Mesenchymal stem cell (in vitro differentiated cells and primary cell): ENCODE measurements around the gene CLIC1.

Experiments
- DNase-seq: peaks from one replicate; pipeline ENCODE4 v3.0.0-alpha.2; 2013
- H2AFZ ChIP-seq: one replicate; pipeline ENCODE4 v1.6.1; 2013; ENCODE audit warnings: low read depth, mild to moderate bottlenecking, control low read depth, inconsistent platforms, low read length, moderate library complexity
- H2AK5ac ChIP-seq: 2 replicates; pipeline ENCODE4 v1.6.1; 2013; ENCODE audit warnings: low read length, moderate library complexity, mild to moderate bottlenecking, inconsistent platforms; ENCODE audit not compliant: severe bottlenecking
- H2BK120ac ChIP-seq: one replicate; pipeline ENCODE4 v1.6.1; 2013; ENCODE audit warnings: low read depth, mild to moderate bottlenecking, inconsistent platforms, low read length, moderate library complexity
- H2BK12ac ChIP-seq, 2 experiments: one replicate each; pipeline ENCODE4 v1.6.1; 2013; ENCODE audit warnings: inconsistent platforms in 2 of 2, low read length in 2 of 2, mild to moderate bottlenecking in 2 of 2, moderate library complexity in 2 of 2, control low read depth in 1 of 2
- H2BK15ac ChIP-seq: one replicate; pipeline ENCODE4 v1.6.1; 2013; ENCODE audit warnings: mild to moderate bottlenecking, low read depth, inconsistent platforms; ENCODE audit not compliant: poor library complexity, severe bottlenecking
- H2BK5ac ChIP-seq: 2 replicates; pipeline ENCODE4 v1.6.1; 2013; ENCODE audit warnings: low read depth, mild to moderate bottlenecking, low read length, control low read depth, inconsistent platforms; ENCODE audit not compliant: poor library complexity, severe bottlenecking
- H3K14ac ChIP-seq, 2 experiments: one replicate each; pipeline ENCODE4 v1.6.1; 2013; ENCODE audit warnings: inconsistent platforms in 2 of 2, low read length in 2 of 2, control low read depth in 1 of 2, mild to moderate bottlenecking in 1 of 2, moderate library complexity in 1 of 2
- H3K18ac ChIP-seq, 2 experiments: one replicate each; pipeline ENCODE4 v1.6.1; 2013; ENCODE audit warnings: inconsistent platforms in 2 of 2, low read length in 2 of 2, control low read depth in 1 of 2, low read depth in 1 of 2, mild to moderate bottlenecking in 1 of 2
- H3K23ac ChIP-seq, 2 experiments: one replicate each; pipeline ENCODE4 v1.6.1; 2013; ENCODE audit warnings: inconsistent platforms in 2 of 2, low read length in 2 of 2, mild to moderate bottlenecking in 2 of 2, moderate library complexity in 2 of 2, control low read depth in 1 of 2
- H3K27ac ChIP-seq: 2 replicates; pipeline ENCODE4 v1.5.1; 2013; ENCODE audit warnings: mild to moderate bottlenecking, moderate library complexity, low read length, control low read depth, inconsistent platforms; ENCODE audit not compliant: poor library complexity, severe bottlenecking
- H3K27me3 ChIP-seq, 2 experiments: 2 replicates each; pipeline versions ENCODE4 v1.6.1 to v1.7.0; 2013; ENCODE audit warnings: low read length in 2 of 2, mild to moderate bottlenecking in 2 of 2, moderate library complexity in 2 of 2, control low read depth in 1 of 2, inconsistent platforms in 1 of 2; ENCODE audit not compliant: control insufficient read depth in 1 of 2, insufficient read depth in 1 of 2
- H3K36me3 ChIP-seq, 2 experiments: 2 replicates each; pipeline versions ENCODE4 v1.6.1 to v1.7.0; 2013; ENCODE audit warnings: low read length in 2 of 2, control low read depth in 1 of 2, inconsistent platforms in 1 of 2, low read depth in 1 of 2, mild to moderate bottlenecking in 1 of 2; ENCODE audit not compliant: insufficient read depth in 2 of 2, control insufficient read depth in 1 of 2
- H3K4ac ChIP-seq, 2 experiments: one replicate each; pipeline ENCODE4 v1.6.1; 2013; ENCODE audit warnings: inconsistent platforms in 2 of 2, low read length in 2 of 2, mild to moderate bottlenecking in 2 of 2, moderate library complexity in 2 of 2, control low read depth in 1 of 2, low read depth in 1 of 2
- H3K4me1 ChIP-seq: 2 replicates; pipeline ENCODE4 v1.6.1; 2013; ENCODE audit warnings: low read depth, low read length, control low read depth; ENCODE audit not compliant: control insufficient read depth, insufficient read depth
- H3K4me2 ChIP-seq: 2 replicates; pipeline ENCODE4 v1.6.1; 2013; ENCODE audit warnings: low read length, mild to moderate bottlenecking, inconsistent platforms; ENCODE audit not compliant: poor library complexity, severe bottlenecking
- H3K4me3 ChIP-seq, 2 experiments: 2 replicates each; pipeline versions ENCODE4 v1.5.1 to v1.7.0; 2013; ENCODE audit warnings: low read length in 2 of 2, mild to moderate bottlenecking in 2 of 2, control low read depth in 1 of 2, low read depth in 1 of 2; ENCODE audit not compliant: insufficient read depth in 1 of 2
- H3K79me1 ChIP-seq: replicated peaks from 2 replicates; pipeline ENCODE4 v1.6.1; 2013; ENCODE audit warnings: mild to moderate bottlenecking, control low read depth, low read length, inconsistent platforms; ENCODE audit not compliant: poor library complexity, severe bottlenecking
- H3K9ac ChIP-seq: 2 replicates; pipeline ENCODE4 v1.7.0; 2013; ENCODE audit warnings: mild to moderate bottlenecking, low read length, moderate library complexity
- H3K9me3 ChIP-seq: 2 replicates; pipeline ENCODE4 v1.7.0; 2013; ENCODE audit warnings: mild to moderate bottlenecking, low read length; ENCODE audit not compliant: control insufficient read depth
- H4K8ac ChIP-seq: one replicate; pipeline ENCODE4 v1.6.1; 2013; ENCODE audit warnings: inconsistent platforms, mild to moderate bottlenecking, low read length, moderate library complexity
- H4K91ac ChIP-seq: one replicate; pipeline ENCODE4 v1.6.1; 2013; ENCODE audit warnings: mild to moderate bottlenecking, low read length, inconsistent platforms
- WGBS: methylation state at CpG from one replicate; pipeline ENCODE4 v1.1.7; 2013; ENCODE audit warnings: mixed read lengths; 5-methylcytosine and 5-hydroxymethylcytosine counted together

Gene CLIC1

GRCh38 chr6:31765910-31766794, 29.8 kb upstream of the CLIC1 start:
- H2BK15ac ChIP-seq, result no peak overlapping the region
- no peaks in the 10 kb centered on the region for H3K9me3 ChIP-seq
- peaks cover 0 to 6% of the 10 kb centered on the region in 2 experiments for H3K27me3 ChIP-seq
- peak overlapping the region in 1 of 2 experiments; percentile 12 for H2BK12ac ChIP-seq
- no peak overlapping the region for H2BK120ac ChIP-seq
- peak overlapping the region; percentile 45 for H4K8ac ChIP-seq
- H3K23ac ChIP-seq, result no peak overlapping the region
- H3K79me1 ChIP-seq, result no peaks in the 10 kb centered on the region
- H2AK5ac ChIP-seq, result no peak overlapping the region
- 49% methylated on average over 42 of the region's 42 CpGs for WGBS
- peak overlapping the region; percentile 1 for H3K4me2 ChIP-seq
- peak overlapping the region in 1 of 2 experiments; percentile 65 for H3K4me3 ChIP-seq
- no peak overlapping the region for H3K4ac ChIP-seq
- DNase-seq, result no peak
- H3K14ac ChIP-seq, result no peak overlapping the region
- H3K9ac ChIP-seq, result peak overlapping the region; percentile 33
- no peak overlapping the region for H3K27ac ChIP-seq
- peaks cover 8 to 12% of the 10 kb centered on the region in 2 experiments for H3K36me3 ChIP-seq
- H2AFZ ChIP-seq, result peak overlapping the region; percentile 6
- peaks cover 12% of the 10 kb centered on the region for H3K4me1 ChIP-seq
- no peak overlapping the region for H2BK5ac ChIP-seq
- H4K91ac ChIP-seq, result peak overlapping the region; percentile 22
- peak overlapping the region in 1 of 2 experiments; percentile 55 for H3K18ac ChIP-seq

- no peak overlapping the region for H3K27ac ChIP-seq
- no peak overlapping the region for H2BK5ac ChIP-seq
- H2BK15ac ChIP-seq, result no peak overlapping the region
- no peaks in the 10 kb centered on the region for H3K9me3 ChIP-seq
- no peak overlapping the region for H4K91ac ChIP-seq
- no peak overlapping the region for H3K4me2 ChIP-seq
- H3K4me3 ChIP-seq, result no peak overlapping the region
- peaks cover 12% of the 10 kb centered on the region for H3K4me1 ChIP-seq
- peaks cover 0 to 6% of the 10 kb centered on the region in 2 experiments for H3K27me3 ChIP-seq
- H4K8ac ChIP-seq, result no peak overlapping the region
- H3K4ac ChIP-seq, result no peak overlapping the region
- no peak overlapping the region for H3K23ac ChIP-seq
- H2BK12ac ChIP-seq, result no peak overlapping the region
- no peaks in the 10 kb centered on the region for H3K79me1 ChIP-seq
- no peak overlapping the region for H3K18ac ChIP-seq
- no peak overlapping the region for H2AFZ ChIP-seq
- peaks cover 8 to 18% of the 10 kb centered on the region in 2 experiments for H3K36me3 ChIP-seq
- no peak overlapping the region for H3K14ac ChIP-seq
- no peak for DNase-seq
- 96% methylated on average over 5 of the region's 9 CpGs for WGBS
- no peak overlapping the region for H3K9ac ChIP-seq
- H2BK120ac ChIP-seq, result no peak overlapping the region
- H2AK5ac ChIP-seq, result no peak overlapping the region
Measured at GRCh38 chr6:31765559-31765909, 29.2 kb upstream of the CLIC1 start.

- H4K8ac ChIP-seq, result peak overlapping the region; percentile 57
- no peak overlapping the region for H4K91ac ChIP-seq
- H3K27me3 ChIP-seq, result peaks cover 0 to 6% of the 10 kb centered on the region in 2 experiments
- peak overlapping the region; percentile 67 for H2BK120ac ChIP-seq
- no peak for DNase-seq
- H2AK5ac ChIP-seq, result no peak overlapping the region
- H2BK5ac ChIP-seq, result no peak overlapping the region
- no peak overlapping the region for H3K4ac ChIP-seq
- no peak overlapping the region for H2BK12ac ChIP-seq
- H3K36me3 ChIP-seq, result peaks cover 15 to 24% of the 10 kb centered on the region in 2 experiments
- H3K9me3 ChIP-seq, result no peaks in the 10 kb centered on the region
- H3K23ac ChIP-seq, result no peak overlapping the region
- H3K4me3 ChIP-seq, result no peak overlapping the region
- H3K4me1 ChIP-seq, result peaks cover 12% of the 10 kb centered on the region
- no peak overlapping the region for H3K27ac ChIP-seq
- 93% methylated on average over 3 of the region's 4 CpGs for WGBS
- no peak overlapping the region for H2AFZ ChIP-seq
- no peak overlapping the region for H3K9ac ChIP-seq
- H2BK15ac ChIP-seq, result no peak overlapping the region
- no peaks in the 10 kb centered on the region for H3K79me1 ChIP-seq
- peak overlapping the region in 1 of 2 experiments; percentile 37 for H3K18ac ChIP-seq
- H3K14ac ChIP-seq, result no peak overlapping the region
- no peak overlapping the region for H3K4me2 ChIP-seq
Measured at GRCh38 chr6:31764198-31764597, 27.9 kb upstream of the CLIC1 start.

- no peak overlapping the region for H3K27ac ChIP-seq
- H3K9me3 ChIP-seq, result no peaks in the 10 kb centered on the region
- H2AK5ac ChIP-seq, result no peak overlapping the region
- peak overlapping the region; percentile 9 to 27 for H3K4ac ChIP-seq
- no peak overlapping the region for H3K4me2 ChIP-seq
- DNase-seq, result peak; percentile 36
- H2AFZ ChIP-seq, result no peak overlapping the region
- peak overlapping the region; percentile 94 for H4K8ac ChIP-seq
- H3K18ac ChIP-seq, result peak overlapping the region; percentile 80 to 84
- H3K27me3 ChIP-seq, result peaks cover 0 to 6% of the 10 kb centered on the region in 2 experiments
- peak overlapping the region in 1 of 2 experiments; percentile 37 for H2BK12ac ChIP-seq
- no peak overlapping the region for H2BK5ac ChIP-seq
- H3K14ac ChIP-seq, result peak overlapping the region in 1 of 2 experiments; percentile 28
- no peak overlapping the region for H2BK120ac ChIP-seq
- no peaks in the 10 kb centered on the region for H3K79me1 ChIP-seq
- peak overlapping the region; percentile 47 for H3K9ac ChIP-seq
- H2BK15ac ChIP-seq, result peak overlapping the region; percentile 36
- H4K91ac ChIP-seq, result peak overlapping the region; percentile 98
- H3K4me3 ChIP-seq, result no peak overlapping the region
- 2% methylated on average over 1 of the region's 1 CpG for WGBS
- no peak overlapping the region for H3K23ac ChIP-seq
- H3K4me1 ChIP-seq, result peaks cover 12% of the 10 kb centered on the region
- H3K36me3 ChIP-seq, result peaks cover 15 to 27% of the 10 kb centered on the region in 2 experiments
Measured at GRCh38 chr6:31763619-31763940, 27.2 kb upstream of the CLIC1 start.
